Epidermal melanocyte (primary cell): ENCODE data around the gene LRMDA.

ENCODE experiments used
- DNase-seq: peaks from one replicate; pipeline ENCODE4 v3.0.0; 2011; ENCODE audit warnings: low spot score; ENCODE audit not compliant: insufficient read length

LRMDA gene

DNA sequence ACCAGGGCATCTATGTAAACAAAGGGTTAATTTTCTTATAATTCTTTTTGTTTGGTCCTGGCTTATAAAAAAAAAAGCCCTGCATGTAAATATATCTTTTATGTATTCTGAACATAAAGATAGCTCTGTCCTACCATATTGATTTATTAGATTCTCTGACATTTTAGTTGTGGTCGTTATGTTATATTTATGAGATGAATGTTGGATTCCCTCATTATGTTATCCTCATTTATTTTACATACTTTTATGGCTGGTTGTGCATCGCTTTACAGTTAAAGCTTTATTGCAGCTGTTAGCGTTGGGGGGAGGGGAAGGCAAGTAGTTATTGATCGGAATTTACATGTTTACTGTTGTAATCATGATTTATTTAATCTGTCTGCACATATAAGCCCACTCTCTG lies 431.5 kb downstream of the LRMDA start:
- DNase-seq = no peak

DNA sequence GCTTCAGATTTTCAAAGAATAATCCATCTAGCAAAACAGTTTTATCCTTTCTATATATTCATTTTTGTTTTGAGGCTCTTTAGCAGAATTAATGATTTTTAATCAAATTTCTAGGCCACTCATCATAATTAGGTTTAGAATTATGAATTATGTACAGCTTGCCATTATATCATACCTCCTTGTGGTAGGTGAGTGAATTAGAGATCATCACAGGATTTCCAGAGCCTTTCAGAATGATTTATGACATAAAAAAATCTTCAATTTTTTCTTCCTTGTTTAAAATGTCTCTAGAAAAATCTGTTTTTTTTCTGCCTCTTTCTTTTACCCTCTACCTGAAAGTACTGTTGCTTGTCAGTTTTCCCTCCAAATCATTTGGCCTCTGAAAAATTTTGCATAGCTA lies 433.3 kb downstream of the LRMDA start:
- no peak for DNase-seq

DNA sequence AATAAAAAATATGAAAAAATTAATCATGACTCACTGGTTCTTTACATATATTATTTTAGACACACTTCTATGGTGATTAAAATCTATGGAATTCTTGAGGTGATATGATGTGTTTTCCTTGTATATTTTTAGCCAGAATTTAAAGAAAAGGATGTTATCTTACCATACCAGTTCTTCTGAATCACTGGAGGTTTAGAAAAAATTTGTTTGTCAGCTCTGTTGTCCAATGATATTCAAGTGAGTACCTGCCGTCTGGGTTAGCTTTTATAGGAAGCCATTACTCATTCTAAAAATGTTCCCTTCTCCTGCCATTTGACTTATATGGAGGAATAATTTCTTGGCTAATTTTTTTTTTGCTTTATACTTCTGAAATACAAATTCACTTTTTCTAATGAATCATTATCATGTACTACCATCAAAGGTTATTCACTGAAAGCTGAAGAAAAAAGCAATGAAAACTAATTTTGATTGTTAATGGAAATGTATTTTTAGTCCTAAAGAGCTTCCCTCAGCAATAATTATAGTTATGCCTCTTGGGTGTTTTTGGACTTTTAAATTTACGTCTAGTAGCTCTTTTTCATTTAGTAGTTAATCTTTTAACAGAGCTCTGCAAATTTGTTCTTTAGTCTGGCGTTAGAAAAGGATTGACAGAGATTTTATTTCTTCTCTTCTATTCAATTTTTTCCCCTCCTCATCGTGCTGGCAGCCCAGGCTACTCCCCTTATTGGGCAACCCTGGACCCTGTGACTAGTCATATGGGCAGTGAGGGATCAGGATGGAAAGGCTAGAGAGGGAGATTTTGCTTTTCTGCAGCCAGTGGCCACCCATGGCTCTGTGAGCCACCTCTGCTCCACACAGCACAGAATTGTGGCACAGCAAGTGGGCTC lies 434.2 kb downstream of the LRMDA start:
- no peak for DNase-seq

DNA sequence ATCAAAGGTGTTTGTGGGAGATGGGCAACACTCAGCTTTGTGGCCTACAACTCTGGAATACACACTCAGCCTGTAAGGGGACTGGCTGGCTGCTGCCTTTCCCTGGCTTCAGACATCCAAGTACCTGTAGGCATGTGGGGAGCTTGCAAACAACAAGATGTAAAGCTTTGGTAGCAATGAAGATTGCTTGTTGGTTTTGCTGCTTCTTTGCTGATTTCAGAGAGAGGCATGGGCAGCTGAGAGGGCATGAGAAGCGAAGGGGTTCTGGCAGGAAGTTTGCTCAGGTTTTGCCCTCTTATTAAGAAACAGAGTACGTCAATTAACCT lies 434.8 kb downstream of the LRMDA start:
- no peak for DNase-seq

DNA sequence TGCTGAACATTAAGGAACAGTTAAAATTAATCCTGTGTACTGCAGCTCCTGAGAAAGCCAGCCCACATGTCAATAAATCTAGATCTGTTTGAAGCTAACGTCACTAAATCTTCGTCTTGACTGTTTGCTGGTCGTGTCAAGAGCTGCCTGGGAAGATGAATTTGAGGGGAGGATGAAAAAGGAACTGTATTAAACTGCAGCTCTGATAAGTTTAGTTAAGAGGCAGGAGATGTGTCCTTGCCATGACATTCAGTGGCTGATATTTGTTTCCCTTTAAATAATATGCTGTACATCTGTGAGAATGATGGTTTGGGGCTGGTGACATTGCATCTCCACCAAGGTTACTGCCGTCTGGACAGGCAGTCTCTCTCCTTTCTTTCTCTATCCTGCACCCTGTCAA lies 435.3 kb downstream of the LRMDA start:
- no peak for DNase-seq

DNA sequence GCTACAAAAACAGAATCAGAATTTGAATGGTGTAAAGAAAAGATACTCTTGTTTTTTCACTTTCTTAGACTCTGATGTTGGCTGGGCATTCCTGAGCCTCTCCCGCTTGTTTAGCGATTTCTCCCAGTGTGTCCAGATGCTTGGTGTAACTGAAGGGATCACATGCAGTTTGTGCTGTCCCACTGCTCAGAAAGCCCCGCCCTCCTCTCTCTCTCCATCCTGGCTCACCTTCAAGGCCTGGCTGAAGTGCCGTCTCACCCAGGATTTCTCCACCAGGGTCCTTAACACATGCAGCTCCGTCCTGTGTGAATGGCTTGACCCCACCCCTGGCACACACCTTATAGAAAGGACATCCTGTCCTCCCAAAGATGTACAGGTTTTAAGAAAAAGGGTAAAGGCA lies 437.1 kb downstream of the LRMDA start:
- DNase-seq = no peak

DNA sequence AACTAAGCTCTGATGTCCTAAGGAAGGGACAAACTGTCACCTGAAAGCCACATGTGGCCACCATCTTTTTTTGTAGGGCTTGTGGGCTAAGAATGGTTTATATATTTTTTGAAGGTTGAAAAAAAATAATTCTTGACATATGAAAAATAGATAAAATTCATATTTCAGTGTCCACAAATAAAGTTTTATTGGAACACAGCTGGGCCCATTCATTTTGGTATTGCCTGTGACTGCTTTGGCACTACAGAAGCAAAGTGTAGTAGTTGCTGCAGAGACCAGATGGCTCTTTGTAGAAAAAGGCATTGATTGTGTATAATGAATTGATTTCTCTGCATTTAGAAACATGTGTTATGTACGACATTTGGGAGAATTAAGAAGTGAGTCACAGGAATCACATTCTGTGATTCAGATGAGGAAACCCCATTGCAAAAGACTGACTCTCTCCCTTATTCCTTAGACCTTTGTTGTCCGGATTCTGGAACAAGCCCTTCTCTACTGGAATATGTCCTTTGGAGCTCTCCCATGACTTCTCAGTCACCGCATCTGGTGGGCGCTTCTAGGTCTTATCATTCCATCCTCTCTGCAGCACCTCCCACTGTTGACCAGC lies 438.7 kb downstream of the LRMDA start:
- no peak for DNase-seq

DNA sequence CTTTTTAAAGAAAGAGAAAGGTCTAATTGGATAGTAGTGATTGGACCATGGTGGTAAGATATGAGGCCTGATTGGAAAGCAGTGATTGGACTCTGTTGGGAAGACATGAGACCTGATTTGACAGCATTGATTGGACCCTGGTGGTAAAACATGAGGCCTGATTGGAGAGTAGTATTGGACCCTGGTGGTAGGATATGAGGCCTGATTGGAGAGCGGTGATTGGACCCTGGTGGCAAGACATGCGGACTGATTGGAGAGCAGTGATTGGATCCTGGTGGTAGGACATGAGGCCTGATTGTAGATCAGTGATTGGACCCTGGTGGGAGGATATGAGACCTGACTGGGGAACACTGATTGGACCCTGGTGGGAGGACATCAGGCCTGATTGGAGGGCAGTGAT lies 444.3 kb downstream of the LRMDA start:
- DNase-seq = no peak

DNA sequence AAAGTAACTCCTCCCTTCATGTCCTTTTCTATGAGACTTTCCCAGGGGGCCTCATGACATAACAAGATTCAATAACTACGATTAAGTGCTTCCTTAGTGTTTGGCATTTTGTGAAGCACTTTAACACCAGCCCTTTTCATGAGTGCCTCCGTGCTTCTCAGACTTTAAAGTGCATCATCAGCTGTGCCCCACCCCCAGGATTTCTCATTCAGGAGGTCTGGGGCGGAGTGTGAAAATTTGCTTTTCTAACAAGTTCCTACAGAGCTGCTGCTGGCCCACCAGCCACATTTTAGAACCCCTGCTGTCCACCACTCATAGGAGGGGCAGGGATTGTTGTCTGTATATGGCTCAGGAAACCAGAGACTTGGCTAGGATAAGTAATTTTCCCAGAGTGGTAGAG lies 445.3 kb downstream of the LRMDA start:
- no peak for DNase-seq

DNA sequence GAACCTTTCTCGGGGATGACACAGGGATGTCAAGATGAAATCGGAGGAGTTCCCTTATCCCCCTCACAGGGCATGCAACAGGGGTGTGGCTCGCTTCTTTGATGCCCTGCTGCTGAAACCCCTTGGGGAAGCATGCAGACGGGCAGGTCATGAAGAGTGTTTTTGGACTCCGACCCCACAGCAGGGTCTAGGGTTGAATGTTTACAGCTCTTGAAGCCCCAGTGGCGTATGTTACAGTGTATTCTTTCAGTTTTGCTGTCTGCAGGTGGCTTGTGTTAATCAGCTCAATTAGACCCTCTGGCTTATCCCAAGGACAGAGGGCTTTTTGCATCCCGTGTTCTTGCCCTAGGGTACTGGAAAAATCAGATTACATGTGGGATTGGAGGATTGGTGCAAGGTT lies 446.5 kb downstream of the LRMDA start:
- no peak for DNase-seq

DNA sequence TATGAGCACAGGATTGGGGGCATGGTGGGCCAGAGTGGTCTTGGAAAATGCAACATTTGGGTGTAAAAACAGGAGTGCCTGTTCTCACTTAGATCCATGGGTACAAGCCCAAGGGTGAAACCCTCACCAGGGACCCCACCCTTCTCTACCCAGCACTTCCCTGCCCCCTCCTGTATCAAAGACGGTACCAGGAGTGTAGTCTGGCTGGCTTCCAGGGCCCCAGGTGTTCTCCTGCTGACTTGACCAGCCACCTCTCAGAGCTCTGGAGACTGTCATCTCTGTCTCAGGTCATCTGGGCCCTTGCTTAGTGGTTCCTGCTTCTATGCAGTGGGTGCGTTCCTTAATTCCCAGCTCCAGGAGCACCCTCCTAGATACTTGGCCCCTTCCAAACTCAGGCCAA lies 447.2 kb downstream of the LRMDA start:
- no peak for DNase-seq

DNA sequence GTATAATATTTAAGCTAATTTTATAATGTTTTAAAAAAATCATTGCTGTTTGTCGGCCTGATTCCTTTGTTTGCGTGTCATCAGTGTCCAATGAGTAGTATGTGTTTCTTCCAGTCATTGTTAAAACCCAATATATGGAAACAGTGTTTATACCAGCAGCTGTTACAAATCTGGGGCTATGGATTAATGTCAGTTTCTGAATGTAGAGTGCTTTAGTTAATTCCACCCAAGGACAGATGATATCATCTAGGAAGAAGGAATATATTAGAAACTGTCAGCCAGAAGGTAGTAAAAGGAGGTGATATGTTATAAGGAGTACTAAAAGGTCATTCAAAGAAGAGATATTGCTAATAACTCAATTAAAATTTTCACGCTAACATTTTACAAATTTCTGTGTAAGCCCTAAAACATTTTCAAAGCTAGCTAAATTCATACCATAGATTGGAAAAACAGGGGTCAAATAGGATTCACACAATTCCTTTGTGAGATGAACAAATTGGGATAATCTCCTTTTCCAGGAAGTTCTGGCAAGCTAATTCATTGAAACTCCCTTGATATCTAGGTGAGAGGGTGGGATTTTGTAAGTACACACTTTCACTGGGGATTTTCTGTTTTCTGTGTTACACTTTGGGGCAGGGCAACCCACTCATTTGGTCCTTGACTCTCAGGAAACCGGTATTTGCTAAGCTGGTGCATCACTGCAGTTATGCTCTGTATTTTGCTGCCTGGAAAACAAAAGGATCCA lies 448.8 kb downstream of the LRMDA start:
- no peak for DNase-seq

DNA sequence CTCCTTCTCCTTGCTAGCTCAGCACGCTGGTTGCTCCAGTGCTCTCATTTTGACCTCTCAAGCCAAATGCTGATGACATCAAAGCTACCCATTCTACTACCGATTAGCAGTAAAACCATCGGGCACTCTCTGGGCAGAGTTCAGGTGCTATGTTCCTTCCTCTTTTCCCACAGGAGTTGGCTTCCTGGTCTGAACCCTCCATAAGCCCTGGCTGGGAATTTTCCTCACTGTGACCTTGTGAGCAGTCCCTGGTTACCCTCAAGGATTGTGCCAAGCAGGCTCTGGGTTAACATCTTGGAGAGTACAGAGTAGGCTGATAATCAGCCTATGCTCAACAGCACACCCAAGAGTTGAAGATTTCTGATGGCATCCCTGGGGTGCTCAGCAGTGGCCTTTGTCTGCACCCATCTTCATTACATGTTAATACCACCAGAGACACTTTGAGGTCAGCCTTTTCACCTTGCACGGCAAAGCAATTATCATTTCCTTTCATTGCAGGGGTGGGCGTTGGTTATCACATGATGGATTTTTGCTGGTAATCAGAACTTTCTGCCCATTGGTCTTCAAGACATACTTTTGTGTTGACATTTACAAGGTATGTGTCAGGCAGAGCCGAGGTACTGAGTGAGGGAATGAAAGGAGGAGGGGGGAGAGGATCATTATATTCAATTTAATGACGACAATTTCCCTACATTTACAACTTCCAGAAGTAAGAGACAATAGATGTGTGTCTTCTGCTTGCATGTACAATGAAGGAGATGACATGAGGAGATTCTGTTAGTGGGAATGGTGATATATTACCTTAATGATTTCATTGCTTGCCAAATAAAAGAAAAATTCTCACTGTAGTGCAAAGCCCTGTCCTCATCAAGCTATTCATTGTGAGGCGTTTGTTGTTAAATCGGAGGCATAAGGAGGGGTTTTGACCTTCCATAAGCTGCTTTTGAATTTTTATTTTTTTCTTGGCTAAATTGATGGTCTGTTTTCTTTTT lies 452.0 kb downstream of the LRMDA start:
- DNase-seq = no peak

DNA sequence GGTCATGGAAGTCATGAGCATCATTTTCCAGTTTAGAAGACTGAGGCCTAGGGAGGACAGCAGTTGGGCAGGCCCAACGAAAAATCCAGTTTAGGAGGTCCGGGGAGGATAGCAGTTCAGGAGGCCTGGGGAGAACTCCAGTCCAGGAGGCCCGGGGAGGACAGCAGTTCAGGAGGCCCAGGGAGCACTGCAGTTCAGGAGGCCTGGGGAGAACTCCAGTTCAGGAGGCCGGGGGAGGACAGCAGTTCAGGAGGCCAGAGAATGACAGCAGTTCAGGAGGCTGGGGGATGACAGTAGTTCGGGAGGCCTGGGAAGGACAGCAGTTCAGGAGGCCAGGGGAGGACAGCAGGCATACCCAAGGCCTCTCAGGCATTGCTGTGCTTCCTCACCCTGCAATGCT lies 453.4 kb downstream of the LRMDA start:
- DNase-seq = no peak

DNA sequence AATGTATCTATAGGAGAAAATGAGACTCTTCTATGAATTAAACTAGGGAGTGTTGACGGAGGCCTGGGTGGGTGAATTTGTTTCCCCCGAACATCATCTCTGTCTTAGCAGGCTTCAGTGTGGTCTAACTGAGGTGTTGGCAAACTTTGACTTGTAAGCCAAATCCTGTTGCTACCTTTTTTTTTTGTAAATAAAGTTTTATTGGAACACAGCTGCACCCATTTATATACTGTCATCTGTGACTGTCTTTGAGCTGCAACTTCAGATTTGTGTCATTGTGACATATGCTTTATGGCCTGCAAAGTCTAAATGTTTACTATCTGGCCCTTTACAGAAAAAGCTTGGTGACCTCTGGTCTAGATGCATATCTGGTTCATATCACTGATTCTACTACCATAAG lies 455.9 kb downstream of the LRMDA start:
- no peak for DNase-seq

DNA sequence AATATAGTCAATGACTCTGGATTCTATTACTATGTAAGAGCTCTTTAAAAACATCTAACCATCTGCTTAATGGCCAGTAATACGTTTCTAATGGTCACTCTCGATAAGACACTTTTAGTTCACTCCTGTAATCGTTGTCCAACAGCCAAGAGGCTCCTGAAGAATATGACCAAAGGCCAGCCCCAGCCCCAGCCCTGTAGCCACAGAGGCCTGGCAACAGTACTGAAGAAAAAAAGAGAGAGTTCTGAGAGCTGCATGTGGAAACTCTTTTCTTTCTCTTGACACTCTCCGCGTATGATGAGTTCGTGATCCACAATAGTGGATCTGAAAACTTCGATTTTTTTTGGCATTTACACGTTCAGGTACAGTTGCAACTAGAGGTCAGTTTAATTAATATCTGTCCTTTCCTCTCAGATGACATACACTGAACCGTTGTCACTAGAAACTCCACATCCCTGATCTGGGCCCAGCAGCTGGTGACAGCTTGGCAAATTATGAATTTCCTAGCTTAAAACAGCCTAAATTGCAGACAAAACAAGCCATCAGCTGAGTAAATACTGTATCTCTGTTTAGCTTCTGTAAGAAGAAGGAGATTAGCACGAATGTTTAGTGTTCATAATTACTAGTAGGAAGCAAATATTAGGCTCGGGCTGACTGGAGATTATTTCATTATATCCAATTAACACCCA lies 456.7 kb downstream of the LRMDA start:
- no peak for DNase-seq

DNA sequence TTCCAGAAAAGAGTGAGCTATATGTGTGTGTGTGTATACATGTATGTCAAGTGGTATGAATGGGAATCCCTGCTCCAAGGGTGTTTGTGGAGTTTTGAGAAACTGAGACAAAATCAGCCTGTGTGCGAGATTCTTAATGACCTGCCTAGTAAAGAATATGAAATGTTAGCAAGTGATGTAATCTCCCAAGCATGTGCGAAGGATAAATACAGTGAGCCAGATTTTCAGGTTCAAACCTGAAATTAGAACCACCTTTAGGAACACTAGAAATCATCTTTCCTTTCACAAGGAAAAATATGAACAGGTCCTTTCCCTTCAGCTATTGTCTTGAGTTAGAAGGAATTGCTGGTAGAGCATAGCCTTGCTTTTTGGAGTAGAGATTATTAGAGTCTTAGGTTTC lies 457.6 kb downstream of the LRMDA start:
- DNase-seq = no peak

DNA sequence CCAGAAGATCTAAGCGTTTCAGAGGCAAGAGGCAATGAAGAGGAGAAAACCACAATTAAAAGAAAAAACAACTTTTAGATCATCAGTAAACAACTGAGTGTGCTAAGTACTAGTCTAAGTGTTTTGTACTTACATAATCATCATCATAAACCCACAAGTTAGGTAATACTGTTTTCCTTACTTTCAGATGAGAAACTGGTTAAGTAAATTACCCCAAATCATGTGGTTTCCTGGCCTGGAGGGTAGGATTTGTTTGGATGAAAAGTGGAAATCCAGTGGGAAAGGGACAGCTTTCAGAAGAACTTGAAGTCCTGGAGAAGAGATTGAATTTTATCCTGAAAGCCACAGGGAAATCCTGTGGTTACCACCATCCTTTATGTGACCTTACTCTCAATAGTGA lies 463.3 kb downstream of the LRMDA start:
- DNase-seq = no peak

DNA sequence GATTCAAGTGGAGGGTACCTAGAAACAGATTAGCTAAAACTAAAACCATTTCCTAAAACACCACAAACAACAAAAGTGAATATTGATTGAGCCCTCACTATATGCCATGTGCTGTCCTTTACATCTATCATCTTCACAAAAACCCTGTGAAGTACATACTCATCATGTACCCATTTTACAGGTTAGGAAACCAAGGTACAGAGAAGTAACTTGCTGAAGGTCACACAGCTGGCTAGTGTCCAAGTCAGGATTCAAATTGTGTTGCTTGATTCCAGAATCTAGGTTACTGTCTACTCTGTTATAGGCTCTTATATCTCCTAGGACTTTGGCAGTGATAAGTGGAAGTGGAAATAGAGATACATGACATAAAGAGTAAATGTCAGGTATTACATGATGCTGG lies 463.8 kb downstream of the LRMDA start:
- no peak for DNase-seq

DNA sequence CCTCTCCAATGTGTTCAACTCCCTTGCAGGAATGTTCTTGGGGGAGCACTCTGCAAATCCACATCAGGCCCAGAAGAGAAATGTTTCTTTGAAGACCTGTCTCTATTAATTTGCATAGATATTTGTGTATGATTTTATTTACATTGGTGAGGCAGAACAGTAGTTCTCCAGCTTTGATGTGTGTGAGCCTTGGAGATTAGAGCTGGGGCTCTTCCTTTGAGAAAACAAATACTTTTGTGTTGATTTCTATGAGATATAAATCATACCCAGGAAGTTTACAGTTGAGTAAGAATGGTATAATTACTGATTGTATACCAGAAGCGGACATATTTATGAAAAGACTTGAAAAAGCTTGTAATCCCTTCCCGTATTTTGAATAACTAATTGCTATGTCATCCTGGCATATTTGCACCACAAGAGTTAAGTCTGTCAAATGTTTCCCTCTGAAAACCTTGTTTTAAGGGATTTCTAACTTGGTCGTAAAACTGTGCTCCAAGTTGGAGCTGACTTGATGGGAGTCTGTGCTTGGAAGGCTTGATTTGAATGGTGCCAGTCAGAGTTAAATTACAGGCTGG lies 468.5 kb downstream of the LRMDA start:
- DNase-seq = no peak
